Chondrocyte (in vitro differentiated cells): ENCODE data around the gene OPTC. TPM values are rescaled to one million over a fixed set of nuclear protein-coding genes. Genes with fewer than 3 reads are reported as not detected.
A peak's percentile ranks its signal among the peaks of the same experiment; 100 is the strongest.

ENCODE experiments used
- DNase-seq: peaks from one replicate; pipeline ENCODE4 v3.0.0; 2021; ENCODE audit warnings: mixed read lengths, low spot score
- H3K27ac Mint-ChIP-seq: one replicate; pipeline ENCODE4 v1.8.0; 2021; ENCODE audit warnings: mild to moderate bottlenecking, moderate library complexity, mixed read lengths; ENCODE audit not compliant: unreplicated experiment
- H3K27me3 Mint-ChIP-seq: 2 replicates; pipeline ENCODE4 v1.8.0; 2021; ENCODE audit warnings: low read depth, mixed read lengths
- H3K36me3 Mint-ChIP-seq: 2 replicates; pipeline ENCODE4 v1.8.0; 2021; ENCODE audit warnings: low read depth, mixed read lengths
- H3K4me1 Mint-ChIP-seq: 2 replicates; pipeline ENCODE4 v1.8.0; 2021; ENCODE audit warnings: low read depth, mild to moderate bottlenecking, mixed read lengths
- H3K4me3 Mint-ChIP-seq: one replicate; pipeline ENCODE4 v1.8.0; 2021; ENCODE audit warnings: mild to moderate bottlenecking, moderate library complexity, mixed read lengths; ENCODE audit not compliant: unreplicated experiment
- H3K9me3 Mint-ChIP-seq: 2 replicates; pipeline ENCODE4 v1.8.0; 2021; ENCODE audit warnings: low read depth, mixed read lengths
- total RNA-seq: library from RNA; stranded (reverse); gene quantifications from 3 replicates; pipeline ENCODE4 v1.2.1, GENCODE V29; 2021
- TF ChIP-seq, protein P1 (sequence below): fragments of 200-600 bp; sonication (generic); IDR thresholded peaks from 2 replicates; pipeline ENCODE4 v1.5.0; 2021; ENCODE audit warnings: antibody characterized with exemption, mild to moderate bottlenecking, moderate library complexity

The OPTC gene
- total RNA-seq, 1 donor from 2014 or later = not detected

DNA sequence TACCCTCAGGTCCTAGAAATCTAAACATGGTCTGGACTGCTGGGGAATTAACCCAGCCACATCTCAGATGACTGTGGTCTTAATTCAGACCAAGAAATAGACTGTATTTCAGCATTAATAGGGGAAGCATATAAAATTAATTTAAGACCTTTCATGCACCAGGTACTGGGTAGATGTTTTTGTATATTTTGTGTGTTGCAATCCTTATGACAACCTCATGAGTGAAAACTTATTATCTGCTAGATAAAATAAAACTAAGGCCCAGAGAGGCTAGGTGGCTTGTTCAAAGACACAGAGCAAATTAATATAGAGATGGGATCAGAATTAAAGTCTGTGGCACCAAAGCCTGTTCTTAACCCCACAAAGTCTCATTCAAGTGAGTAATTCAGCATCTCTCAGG, 40.1 kb downstream of the OPTC start:
- TF ChIP-seq, protein P1, sequence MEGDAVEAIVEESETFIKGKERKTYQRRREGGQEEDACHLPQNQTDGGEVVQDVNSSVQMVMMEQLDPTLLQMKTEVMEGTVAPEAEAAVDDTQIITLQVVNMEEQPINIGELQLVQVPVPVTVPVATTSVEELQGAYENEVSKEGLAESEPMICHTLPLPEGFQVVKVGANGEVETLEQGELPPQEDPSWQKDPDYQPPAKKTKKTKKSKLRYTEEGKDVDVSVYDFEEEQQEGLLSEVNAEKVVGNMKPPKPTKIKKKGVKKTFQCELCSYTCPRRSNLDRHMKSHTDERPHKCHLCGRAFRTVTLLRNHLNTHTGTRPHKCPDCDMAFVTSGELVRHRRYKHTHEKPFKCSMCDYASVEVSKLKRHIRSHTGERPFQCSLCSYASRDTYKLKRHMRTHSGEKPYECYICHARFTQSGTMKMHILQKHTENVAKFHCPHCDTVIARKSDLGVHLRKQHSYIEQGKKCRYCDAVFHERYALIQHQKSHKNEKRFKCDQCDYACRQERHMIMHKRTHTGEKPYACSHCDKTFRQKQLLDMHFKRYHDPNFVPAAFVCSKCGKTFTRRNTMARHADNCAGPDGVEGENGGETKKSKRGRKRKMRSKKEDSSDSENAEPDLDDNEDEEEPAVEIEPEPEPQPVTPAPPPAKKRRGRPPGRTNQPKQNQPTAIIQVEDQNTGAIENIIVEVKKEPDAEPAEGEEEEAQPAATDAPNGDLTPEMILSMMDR = no peak
- Mint-ChIP-seq H3K36me3 (no peaks in the 10 kb centered on the region), H3K9me3 (no peaks in the 10 kb centered on the region), H3K4me3 (no peak overlapping the region), H3K27ac (peak overlapping the region; percentile 94), H3K4me1 (peaks cover 28% of the 10 kb centered on the region), H3K27me3 (no peaks in the 10 kb centered on the region)
- DNase-seq = no peak

DNA sequence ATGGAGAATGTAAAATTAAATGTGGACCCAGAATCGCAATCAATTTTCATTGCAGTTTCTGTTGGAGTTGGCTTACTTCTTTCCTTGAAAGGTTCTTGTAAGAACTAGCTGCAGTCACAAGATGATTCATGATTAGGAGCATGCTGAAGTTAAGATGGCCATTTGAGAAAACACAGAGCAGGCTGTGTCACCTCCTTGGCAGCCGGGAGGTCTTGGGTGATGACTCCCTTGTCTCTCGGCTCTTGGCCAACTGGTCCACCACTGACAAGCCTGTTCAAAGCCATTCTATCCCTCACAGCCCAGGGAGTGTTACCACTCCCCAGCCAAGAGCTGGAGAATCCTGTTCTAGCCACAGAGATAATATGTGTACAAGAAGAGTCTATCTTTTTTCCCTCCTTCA, 40.6 kb downstream of the OPTC start:
- DNase-seq = no peak
- Mint-ChIP-seq H3K27ac (peak overlapping the region; percentile 94), H3K27me3 (no peaks in the 10 kb centered on the region), H3K4me3 (no peak overlapping the region), H3K36me3 (no peaks in the 10 kb centered on the region), H3K9me3 (no peaks in the 10 kb centered on the region), H3K4me1 (peaks cover 26% of the 10 kb centered on the region)
- TF ChIP-seq, protein P1 = no peak

DNA sequence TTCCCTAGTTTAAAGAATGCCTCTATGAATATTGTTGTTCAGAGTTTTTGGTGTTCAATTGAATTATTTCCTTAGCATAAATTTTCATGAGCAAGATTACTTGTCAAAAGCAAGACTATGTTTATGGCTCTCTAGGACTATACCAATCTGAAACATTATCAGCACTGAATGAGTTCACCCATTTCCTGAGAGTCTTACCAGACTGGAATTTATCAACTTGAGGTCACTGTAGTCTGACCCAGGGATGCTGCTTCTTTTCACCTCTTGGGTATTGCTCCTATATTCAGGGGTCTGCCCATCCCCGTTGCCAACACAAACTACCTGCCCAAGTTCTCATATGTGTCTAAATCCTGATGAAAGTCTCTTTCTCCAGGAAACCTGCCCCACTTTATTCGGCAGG, 42.6 kb downstream of the OPTC start:
- no peak for DNase-seq
- TF ChIP-seq, protein P1 = no peak
- no peak overlapping the region for H3K4me3 Mint-ChIP-seq
- H3K4me1 Mint-ChIP-seq = peaks cover 26% of the 10 kb centered on the region
- H3K27ac Mint-ChIP-seq = no peak overlapping the region
- H3K9me3 Mint-ChIP-seq = no peaks in the 10 kb centered on the region
- no peaks in the 10 kb centered on the region for H3K36me3 Mint-ChIP-seq
- no peaks in the 10 kb centered on the region for H3K27me3 Mint-ChIP-seq

DNA sequence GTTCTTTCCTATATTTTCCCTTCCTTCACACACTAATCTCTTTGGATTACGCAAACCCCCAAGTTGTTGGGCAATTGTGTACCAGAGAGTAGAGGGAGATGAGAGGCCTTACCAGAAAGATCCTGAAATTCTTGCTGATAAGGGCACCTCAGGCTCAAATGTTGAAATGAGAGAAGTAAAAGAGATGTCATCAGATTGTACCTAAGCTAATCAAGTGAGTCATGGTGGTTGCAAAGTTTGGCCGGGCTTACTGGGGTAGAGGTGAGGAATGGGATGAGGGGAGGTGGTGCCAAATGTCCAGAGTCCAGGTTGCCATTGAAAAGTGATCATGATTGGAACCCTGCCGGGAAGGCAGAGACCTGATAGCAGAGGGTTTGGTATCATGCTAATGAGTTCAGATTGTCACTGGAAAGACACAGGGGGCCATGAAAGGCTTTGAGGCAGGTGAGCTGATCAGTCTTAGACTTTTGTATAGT, 43.1 kb downstream of the OPTC start:
- TF ChIP-seq, protein P1 = no peak
- H3K27ac Mint-ChIP-seq = no peak overlapping the region
- no peaks in the 10 kb centered on the region for H3K36me3 Mint-ChIP-seq
- no peak for DNase-seq
- no peaks in the 10 kb centered on the region for H3K27me3 Mint-ChIP-seq
- H3K4me3 Mint-ChIP-seq = no peak overlapping the region
- H3K9me3 Mint-ChIP-seq = no peaks in the 10 kb centered on the region
- peaks cover 26% of the 10 kb centered on the region for H3K4me1 Mint-ChIP-seq

DNA sequence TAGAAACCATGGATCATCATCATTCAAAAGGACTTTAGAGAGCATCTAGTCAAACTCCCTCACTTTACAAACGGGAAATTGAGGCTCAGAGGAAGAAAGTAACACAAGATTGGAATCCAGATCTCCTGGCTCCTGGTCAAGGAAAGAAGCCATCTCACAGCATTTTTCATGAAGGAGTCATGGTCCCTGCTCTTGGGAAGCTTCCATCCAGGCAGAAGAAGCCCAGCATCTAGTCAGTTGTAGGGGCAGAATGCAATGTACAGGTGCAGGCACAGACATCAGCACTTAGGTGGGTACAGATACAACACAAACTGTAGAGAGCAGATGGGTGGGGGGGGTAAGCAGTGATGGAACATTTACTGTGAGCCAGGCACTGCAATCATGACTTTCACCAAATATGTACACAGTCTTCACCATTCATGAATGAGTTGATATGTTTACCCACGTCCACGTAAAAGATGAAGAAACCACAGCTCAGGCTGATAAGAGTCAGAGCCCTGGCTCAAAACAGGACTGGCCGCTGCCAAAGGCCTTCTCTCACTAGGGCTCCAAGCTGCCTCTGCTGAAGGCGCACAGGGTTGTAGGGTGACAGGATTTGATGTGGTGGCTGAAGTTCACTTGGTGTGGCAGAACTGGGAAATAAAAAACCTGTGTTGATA, 44.0 kb downstream of the OPTC start:
- H3K4me3 Mint-ChIP-seq = no peak overlapping the region

More for the DNA sequence above, 44.0 kb downstream of the OPTC start:
- H3K9me3 Mint-ChIP-seq = no peaks in the 10 kb centered on the region
- H3K36me3 Mint-ChIP-seq = no peaks in the 10 kb centered on the region
- H3K27ac Mint-ChIP-seq = no peak overlapping the region
- no peak for DNase-seq
- H3K4me1 Mint-ChIP-seq = peaks cover 26% of the 10 kb centered on the region
- no peaks in the 10 kb centered on the region for H3K27me3 Mint-ChIP-seq
- TF ChIP-seq, protein P1 = no peak
